GM18520 (cell line): Measurements from ENCODE around the gene CMYA5.
"Not testable (repeated sequence)": the region's sequence is repeated elsewhere in the genome, so short reads cannot be mapped to it uniquely, and the experiment has no call there.

Experiments
- ATAC-seq: cut with Tn5 transposase; IDR thresholded peaks from one replicate; pipeline ENCODE4 v1.9.1; 2021; ENCODE audit not compliant: unreplicated experiment

Gene CMYA5

GRCh38 chr5:79689541-79690466 is at the start of gene CMYA5:
CMYA5 (plus strand) TSS chr5:79689836; CDS start chr5:79689908, 72 bp downstream.
- ATAC-seq: no peak

GRCh38 chr5:79640571-79641055 is 49.0 kb upstream of the CMYA5 start:
- ATAC-seq: no peak

GRCh38 chr5:79641414-79641813 is 48.2 kb upstream of the CMYA5 start:
- ATAC-seq: no peak

- no peak for ATAC-seq
Observed at GRCh38 chr5:79642210-79642609, 47.4 kb upstream of the CMYA5 start.

- no peak for ATAC-seq
Observed at GRCh38 chr5:79653843-79654242, 35.8 kb upstream of the CMYA5 start.

- ATAC-seq: peak; percentile 38
Observed at GRCh38 chr5:79663212-79663611, 26.4 kb upstream of the CMYA5 start.

- no peak for ATAC-seq
Observed at GRCh38 chr5:79666758-79667157, 22.9 kb upstream of the CMYA5 start.

GRCh38 chr5:79672392-79672791 is 17.2 kb upstream of the CMYA5 start:
- ATAC-seq: no peak

GRCh38 chr5:79676354-79676753 is 13.3 kb upstream of the CMYA5 start:
- ATAC-seq: not testable (repeated sequence)

- not testable (repeated sequence) for ATAC-seq
Observed at GRCh38 chr5:79682102-79682501, 7.5 kb upstream of the CMYA5 start.

- no peak for ATAC-seq
Observed at GRCh38 chr5:79684782-79685181, 4.9 kb upstream of the CMYA5 start.

- no peak for ATAC-seq
Observed at GRCh38 chr5:79685627-79686026, 4.0 kb upstream of the CMYA5 start.

- ATAC-seq: no peak
Observed at GRCh38 chr5:79686799-79687198, 2.8 kb upstream of the CMYA5 start.

- no peak for ATAC-seq
Observed at GRCh38 chr5:79687889-79688288, 1.7 kb upstream of the CMYA5 start.

- ATAC-seq: no peak
Observed at GRCh38 chr5:79691007-79691406, 1.4 kb downstream of the CMYA5 start.

GRCh38 chr5:79692596-79692995 is 3.0 kb downstream of the CMYA5 start:
- no peak for ATAC-seq

GRCh38 chr5:79694183-79694582 is 4.5 kb downstream of the CMYA5 start:
- no peak for ATAC-seq

- no peak for ATAC-seq
Observed at GRCh38 chr5:79694652-79695051, 5.0 kb downstream of the CMYA5 start.

GRCh38 chr5:79695526-79695925 is 5.9 kb downstream of the CMYA5 start:
- no peak for ATAC-seq

GRCh38 chr5:79697222-79698170 is 7.9 kb downstream of the CMYA5 start:
- no peak for ATAC-seq

- peak; percentile 96 for ATAC-seq
Observed at GRCh38 chr5:79699763-79700400, 10.2 kb downstream of the CMYA5 start.
